Activated T-cell treated with anti-CD3 and anti-CD28 coated beads for 48 hours (primary cell): ENCODE results near the gene PDPN.
"Not testable (repeated sequence)": the region's sequence is repeated elsewhere in the genome, so short reads cannot be mapped to it uniquely, and the experiment has no call there.

Source experiments
- DNase-seq: peaks from one replicate; pipeline ENCODE4 v3.0.0-alpha.2; 2020; ENCODE audit warnings: low read depth

The PDPN gene

GRCh38 chr1:13583595-13583965, at the start of gene PDPN:
Gene PDPN (plus strand): TSS chr1:13583832. CDS start chr1:13584034, 202 bp downstream.
- no peak for DNase-seq

- no peak for DNase-seq
These were observed 48.4 kb upstream of the PDPN start for GRCh38 chr1:13535227-13535626.

GRCh38 chr1:13536571-13536970, 47.1 kb upstream of the PDPN start:
- no peak for DNase-seq

GRCh38 chr1:13538832-13539231, 44.8 kb upstream of the PDPN start:
- no peak for DNase-seq

GRCh38 chr1:13539683-13540082, 43.9 kb upstream of the PDPN start:
- no peak for DNase-seq

- no peak for DNase-seq
These were observed 42.8 kb upstream of the PDPN start for GRCh38 chr1:13540866-13541265.

- no peak for DNase-seq
These were observed 42.0 kb upstream of the PDPN start for GRCh38 chr1:13541435-13542215.

GRCh38 chr1:13543451-13544220, 40.0 kb upstream of the PDPN start:
- no peak for DNase-seq

GRCh38 chr1:13544221-13544556, 39.4 kb upstream of the PDPN start:
- DNase-seq, result no peak

GRCh38 chr1:13546791-13547190, 36.8 kb upstream of the PDPN start:
- DNase-seq, result no peak

- no peak for DNase-seq
These were observed 35.4 kb upstream of the PDPN start for GRCh38 chr1:13548281-13548680.

- DNase-seq, result no peak
These were observed 34.6 kb upstream of the PDPN start for GRCh38 chr1:13549021-13549420.

- no peak for DNase-seq
These were observed 34.1 kb upstream of the PDPN start for GRCh38 chr1:13549521-13549920.

GRCh38 chr1:13550663-13551062, 33.0 kb upstream of the PDPN start:
- no peak for DNase-seq

- no peak for DNase-seq
These were observed 28.8 kb upstream of the PDPN start for GRCh38 chr1:13554798-13555197.

- no peak for DNase-seq
These were observed 27.3 kb upstream of the PDPN start for GRCh38 chr1:13556224-13556764.

GRCh38 chr1:13560541-13560940, 23.1 kb upstream of the PDPN start:
- DNase-seq, result no peak

- DNase-seq, result not testable (repeated sequence)
These were observed 20.7 kb upstream of the PDPN start for GRCh38 chr1:13562981-13563380.

GRCh38 chr1:13564073-13564472, 19.6 kb upstream of the PDPN start:
- no peak for DNase-seq

- DNase-seq, result not testable (repeated sequence)
These were observed 13.2 kb upstream of the PDPN start for GRCh38 chr1:13570435-13570834.

GRCh38 chr1:13570924-13571323, 12.7 kb upstream of the PDPN start:
- DNase-seq, result no peak

GRCh38 chr1:13573586-13573985, 10.0 kb upstream of the PDPN start:
- DNase-seq, result no peak

GRCh38 chr1:13576926-13577325, 6.7 kb upstream of the PDPN start:
- no peak for DNase-seq
